ENCODE data around the gene S100A12.
"Not testable (repeated sequence)": the region's sequence is repeated elsewhere in the genome, so short reads cannot be mapped to it uniquely, and the experiment has no call there.

Gene S100A12

GRCh38 chr1:153375511-153375910 is at the start of gene S100A12:
Gene S100A12 (minus strand): TSS chr1:153375621. CDS start chr1:153374592, 1,029 bp downstream.
- TF ChIP-seq ZNF274 (IDR thresholded peaks at IDR 0.05; ENCODE audit: low read depth, low read length), result no peak
- H3K4me3 ChIP-seq (ENCODE audit: low read length), result no peak within 1 kb of the TSS

GRCh38 chr1:153422450-153423068 is 47.1 kb upstream of the S100A12 start:
- no peak for TF ChIP-seq ZNF274 (IDR thresholded peaks at IDR 0.05; ENCODE audit: low read depth, low read length)
- H3K4me3 ChIP-seq (ENCODE audit: low read length), result no peak overlapping the region

- no peak for TF ChIP-seq ZNF274 (IDR thresholded peaks at IDR 0.05; ENCODE audit: low read depth, low read length)
- no peak overlapping the region for H3K4me3 ChIP-seq (ENCODE audit: low read length)
Observed at GRCh38 chr1:153420306-153420705, 44.9 kb upstream of the S100A12 start.

- not testable (repeated sequence) for H3K4me3 ChIP-seq (ENCODE audit: low read length)
Observed at GRCh38 chr1:153419436-153419793, 44.0 kb upstream of the S100A12 start.

GRCh38 chr1:153418758-153419435 is 43.5 kb upstream of the S100A12 start:
- not testable (repeated sequence) for H3K4me3 ChIP-seq (ENCODE audit: low read length)

- TF ChIP-seq ZNF274 (IDR thresholded peaks at IDR 0.05; ENCODE audit: low read depth, low read length), result no peak
Observed at GRCh38 chr1:153417136-153417888, 41.9 kb upstream of the S100A12 start.

GRCh38 chr1:153415850-153416570 is 40.6 kb upstream of the S100A12 start, which contains the start of gene S100A7A:
Gene S100A7A (plus strand): TSS chr1:153416520. CDS start chr1:153418083, 1,563 bp downstream.
- no peak for TF ChIP-seq ZNF274 (IDR thresholded peaks at IDR 0.05; ENCODE audit: low read depth, low read length)
- no peak within 1 kb of the TSS for H3K4me3 ChIP-seq (ENCODE audit: low read length)

More at GRCh38 chr1:153417136-153417888, 41.9 kb upstream of the S100A12 start:
- H3K4me3 ChIP-seq (ENCODE audit: low read length), result no peak overlapping the region

GRCh38 chr1:153413961-153414360 is 38.5 kb upstream of the S100A12 start:
- not testable (repeated sequence) for H3K4me3 ChIP-seq (ENCODE audit: low read length)

- H3K4me3 ChIP-seq (ENCODE audit: low read length), result not testable (repeated sequence)
Observed at GRCh38 chr1:153407274-153407673, 31.9 kb upstream of the S100A12 start.

GRCh38 chr1:153405825-153406599 is 30.6 kb upstream of the S100A12 start:
- not testable (repeated sequence) for H3K4me3 ChIP-seq (ENCODE audit: low read length)

GRCh38 chr1:153404768-153405167 is 29.3 kb upstream of the S100A12 start:
- TF ChIP-seq ZNF274 (IDR thresholded peaks at IDR 0.05; ENCODE audit: low read depth, low read length), result no peak
- H3K4me3 ChIP-seq (ENCODE audit: low read length), result no peak overlapping the region

- no peak overlapping the region for H3K4me3 ChIP-seq (ENCODE audit: low read length)
- TF ChIP-seq ZNF274 (IDR thresholded peaks at IDR 0.05; ENCODE audit: low read depth, low read length), result no peak
Observed at GRCh38 chr1:153404086-153404635, 28.7 kb upstream of the S100A12 start.

GRCh38 chr1:153403421-153404085 is 28.1 kb upstream of the S100A12 start:
- TF ChIP-seq ZNF274 (IDR thresholded peaks at IDR 0.05; ENCODE audit: low read depth, low read length), result no peak
- no peak overlapping the region for H3K4me3 ChIP-seq (ENCODE audit: low read length)

All from GM08714 (cell line).